Nephron (organoid): ENCODE data around the gene MFSD11.
"Not testable (repeated sequence)": the region's sequence is repeated elsewhere in the genome, so short reads cannot be mapped to it uniquely, and the experiment has no call there.

ENCODE experiments used
- H3K27ac Mint-ChIP-seq, 3 experiments: 2 replicates each; pipeline ENCODE4 v1.8.0; 2020; ENCODE audit warnings: mixed read lengths in 3 of 3, mild to moderate bottlenecking in 2 of 3, moderate library complexity in 1 of 3
- H3K27me3 Mint-ChIP-seq: 2 replicates; pipeline ENCODE4 v1.8.0; 2021; ENCODE audit warnings: low read depth, mild to moderate bottlenecking, moderate library complexity, mixed read lengths
- H3K36me3 Mint-ChIP-seq: 2 replicates; pipeline ENCODE4 v1.8.0; 2020; ENCODE audit warnings: low read depth, mixed read lengths
- H3K4me1 Mint-ChIP-seq: 2 replicates; pipeline ENCODE4 v1.8.0; 2020; ENCODE audit warnings: mixed read lengths
- H3K4me3 Mint-ChIP-seq, 3 experiments: 2 replicates each; pipeline ENCODE4 v1.8.0; 2020; ENCODE audit warnings: mild to moderate bottlenecking in 3 of 3, mixed read lengths in 3 of 3, moderate library complexity in 2 of 3
- H3K9me3 Mint-ChIP-seq: 2 replicates; pipeline ENCODE4 v1.8.0; 2020; ENCODE audit warnings: mixed read lengths
- TF ChIP-seq, protein P1 (sequence below), 3 experiments: fragments of 200-600 bp; sonication (generic); IDR thresholded peaks; one replicate each; pipeline ENCODE4 v1.5.0; 2021; ENCODE audit warnings: antibody characterized with exemption in 3 of 3; ENCODE audit not compliant: unreplicated experiment in 3 of 3

The MFSD11 gene

DNA sequence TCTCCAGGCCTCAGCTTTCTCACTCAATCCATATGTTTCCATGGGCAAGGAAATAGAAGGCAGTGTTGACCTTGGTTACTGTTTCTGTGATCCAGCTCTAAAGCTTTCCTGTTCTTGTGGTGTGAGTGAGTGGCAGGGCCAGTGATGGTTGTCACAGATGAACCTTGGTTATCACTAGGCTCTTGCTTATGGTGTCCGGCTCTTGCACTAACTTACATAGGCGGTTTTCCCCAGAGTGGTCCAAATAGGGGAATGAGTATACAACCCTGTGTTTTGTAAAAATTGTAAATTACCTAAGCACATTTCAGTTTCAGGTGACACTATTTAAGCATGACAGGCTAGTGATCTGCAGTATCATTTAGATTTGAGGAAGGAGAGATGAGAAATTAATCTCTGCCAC is 6.8 kb downstream of the MFSD11 start:
- H3K9me3 Mint-ChIP-seq, result no peaks in the 10 kb centered on the region
- peaks cover 72% of the 10 kb centered on the region for H3K36me3 Mint-ChIP-seq
- no peaks in the 10 kb centered on the region for H3K27me3 Mint-ChIP-seq
- no peak overlapping the region for H3K27ac Mint-ChIP-seq
- TF ChIP-seq, protein P1, sequence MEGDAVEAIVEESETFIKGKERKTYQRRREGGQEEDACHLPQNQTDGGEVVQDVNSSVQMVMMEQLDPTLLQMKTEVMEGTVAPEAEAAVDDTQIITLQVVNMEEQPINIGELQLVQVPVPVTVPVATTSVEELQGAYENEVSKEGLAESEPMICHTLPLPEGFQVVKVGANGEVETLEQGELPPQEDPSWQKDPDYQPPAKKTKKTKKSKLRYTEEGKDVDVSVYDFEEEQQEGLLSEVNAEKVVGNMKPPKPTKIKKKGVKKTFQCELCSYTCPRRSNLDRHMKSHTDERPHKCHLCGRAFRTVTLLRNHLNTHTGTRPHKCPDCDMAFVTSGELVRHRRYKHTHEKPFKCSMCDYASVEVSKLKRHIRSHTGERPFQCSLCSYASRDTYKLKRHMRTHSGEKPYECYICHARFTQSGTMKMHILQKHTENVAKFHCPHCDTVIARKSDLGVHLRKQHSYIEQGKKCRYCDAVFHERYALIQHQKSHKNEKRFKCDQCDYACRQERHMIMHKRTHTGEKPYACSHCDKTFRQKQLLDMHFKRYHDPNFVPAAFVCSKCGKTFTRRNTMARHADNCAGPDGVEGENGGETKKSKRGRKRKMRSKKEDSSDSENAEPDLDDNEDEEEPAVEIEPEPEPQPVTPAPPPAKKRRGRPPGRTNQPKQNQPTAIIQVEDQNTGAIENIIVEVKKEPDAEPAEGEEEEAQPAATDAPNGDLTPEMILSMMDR (IDR thresholded peaks at IDR 0.05; ENCODE audit: unreplicated experiment in 3 of 3), result no peak
- no peak overlapping the region for H3K4me3 Mint-ChIP-seq
- peaks cover 26% of the 10 kb centered on the region for H3K4me1 Mint-ChIP-seq

DNA sequence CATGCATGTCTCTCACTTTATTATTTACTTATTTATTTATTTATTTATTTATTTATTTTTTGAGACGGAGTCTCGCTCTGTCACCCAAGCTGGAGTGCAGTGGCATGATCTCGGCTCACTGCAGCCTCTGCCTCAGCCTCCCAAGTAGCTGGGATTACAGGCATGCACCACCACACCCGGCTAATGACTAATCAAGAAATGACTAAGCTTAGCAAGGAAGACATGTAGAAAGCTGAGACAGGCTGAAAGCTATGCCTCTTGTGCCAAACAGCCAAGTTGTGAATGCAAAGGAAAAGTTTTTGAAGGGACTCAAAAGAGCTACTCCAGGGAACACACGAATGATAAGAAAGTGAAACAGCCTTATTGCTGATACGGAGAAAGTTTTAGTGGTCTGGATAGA is 7.9 kb downstream of the MFSD11 start:
- H3K27me3 Mint-ChIP-seq, H3K4me3 Mint-ChIP-seq, H3K9me3 Mint-ChIP-seq, H3K27ac Mint-ChIP-seq: not testable (repeated sequence)
- peaks cover 17% of the 10 kb centered on the region for H3K4me1 Mint-ChIP-seq
- peaks cover 77% of the 10 kb centered on the region for H3K36me3 Mint-ChIP-seq

- Mint-ChIP-seq H3K27ac (no peak overlapping the region), H3K27me3 (no peaks in the 10 kb centered on the region), H3K9me3 (no peaks in the 10 kb centered on the region), H3K4me1 (peaks cover 5% of the 10 kb centered on the region), H3K36me3 (peaks cover 73% of the 10 kb centered on the region), H3K4me3 (no peak overlapping the region)
- TF ChIP-seq, protein P1 (IDR thresholded peaks at IDR 0.05; ENCODE audit: unreplicated experiment in 3 of 3), result no peak
Measured at GRCh38 chr17:76747716-76748363, 9.9 kb downstream of the MFSD11 start.

- no peaks in the 10 kb centered on the region for H3K27me3 Mint-ChIP-seq
Measured at GRCh38 chr17:76748657-76749056, 10.7 kb downstream of the MFSD11 start.

GRCh38 chr17:76751416-76751993 is 13.6 kb downstream of the MFSD11 start:
- Mint-ChIP-seq H3K4me3 (no peak overlapping the region), H3K4me1 (peaks cover 5% of the 10 kb centered on the region), H3K9me3 (no peaks in the 10 kb centered on the region), H3K36me3 (peaks cover 48% of the 10 kb centered on the region), H3K27ac (no peak overlapping the region), H3K27me3 (no peaks in the 10 kb centered on the region)
- TF ChIP-seq, protein P1 (IDR thresholded peaks at IDR 0.05; ENCODE audit: unreplicated experiment in 3 of 3), result no peak

More at GRCh38 chr17:76748657-76749056, 10.7 kb downstream of the MFSD11 start:
- no peak overlapping the region for H3K4me3 Mint-ChIP-seq
- H3K9me3 Mint-ChIP-seq, result no peaks in the 10 kb centered on the region
- no peak overlapping the region for H3K27ac Mint-ChIP-seq
- H3K36me3 Mint-ChIP-seq, result peaks cover 73% of the 10 kb centered on the region
- H3K4me1 Mint-ChIP-seq, result peaks cover 5% of the 10 kb centered on the region
- TF ChIP-seq, protein P1 (IDR thresholded peaks at IDR 0.05; ENCODE audit: unreplicated experiment in 3 of 3), result no peak

- Mint-ChIP-seq H3K4me3 (no peak overlapping the region), H3K27me3 (no peaks in the 10 kb centered on the region), H3K9me3 (no peaks in the 10 kb centered on the region), H3K36me3 (peaks cover 48% of the 10 kb centered on the region), H3K27ac (no peak overlapping the region), H3K4me1 (peaks cover 5% of the 10 kb centered on the region)
- TF ChIP-seq, protein P1 (IDR thresholded peaks at IDR 0.05; ENCODE audit: unreplicated experiment in 3 of 3), result no peak
Measured at GRCh38 chr17:76752006-76752405, 14.1 kb downstream of the MFSD11 start.
